Kidney (tissue), 14 donors: ENCODE data around the gene CCDC184. TPM values are rescaled to one million over a fixed set of nuclear protein-coding genes. Genes with fewer than 3 reads are reported as not detected.

Experiments used
- DNase-seq, 5 donors: peaks; one replicate each; pipeline ENCODE4 v3.0.0-alpha.2; 2013 to 2020
- FAIRE-seq: peaks from 2 replicates; lab custom pipeline; 2012; peaks lifted over from hg19 to GRCh38; lab: Jason Lieb, UNC
- H3K27ac ChIP-seq, 2 donors: one replicate each; pipeline ENCODE4 v1.7.0; 2013; ENCODE audit warnings: low read depth in 2 of 2, low read length in 2 of 2, inconsistent platforms in 1 of 2
- H3K27me3 ChIP-seq: one replicate; pipeline ENCODE4 v1.7.1; 2013; ENCODE audit warnings: low read length, inconsistent platforms; ENCODE audit not compliant: control insufficient read depth, insufficient read depth
- H3K36me3 ChIP-seq, 3 donors: one replicate each; pipeline versions ENCODE4 v1.7.0 to v1.7.1; 2013; ENCODE audit warnings: low read length in 3 of 3, control low read depth in 1 of 3, inconsistent platforms in 1 of 3; ENCODE audit not compliant: insufficient read depth in 3 of 3, control insufficient read depth in 2 of 3
- H3K4me1 ChIP-seq, 3 donors: one replicate each; pipeline versions ENCODE4 v1.7.0 to v1.7.1; 2013; ENCODE audit warnings: low read length in 3 of 3, inconsistent platforms in 1 of 3, low read depth in 1 of 3; ENCODE audit not compliant: control insufficient read depth in 2 of 3, insufficient read depth in 2 of 3
- H3K4me3 ChIP-seq, 3 donors: one replicate each; pipeline versions ENCODE4 v1.7.0 to v1.8.1; 2013; ENCODE audit warnings: low read length in 3 of 3, control low read depth in 1 of 3, inconsistent platforms in 1 of 3
- H3K9ac ChIP-seq, 3 donors: one replicate each; pipeline versions ENCODE4 v1.7.0 to v1.7.1; 2013; ENCODE audit warnings: low read length in 3 of 3, control low read depth in 1 of 3, inconsistent platforms in 1 of 3
- H3K9me3 ChIP-seq, 3 donors: one replicate each; pipeline versions ENCODE4 v1.7.0 to v1.7.1; 2013; ENCODE audit warnings: low read length in 3 of 3, control low read depth in 1 of 3, inconsistent platforms in 1 of 3; ENCODE audit not compliant: control insufficient read depth in 2 of 3, insufficient read depth in 1 of 3
- CTCF ChIP-seq: IDR thresholded peaks from 3 replicates; pipeline ENCODE4 v1.5.1; 2012; ENCODE audit warnings: mild to moderate bottlenecking, moderate library complexity, borderline replicate concordance; ENCODE audit not compliant: insufficient read depth; ENCODE audit errors: extremely low read depth
- intact Hi-C: fragments of 100-400 bp; cut with DNase I; formaldehyde crosslinking; loops from one replicate; pipeline ENCODE4 v1.11.1; 2022
- polyA plus RNA-seq: library from polyadenylated mRNA; stranded (reverse); fragments of 350-450 nt; fragmentation: Illumina TruSeq; extraction: RNeasy Lipid Tissue Mini Kit (QIAGEN cat#74804); gene quantifications from one replicate; pipeline ENCODE4 v1.2.3, GENCODE V29; 2014; ENCODE audit warnings: low read depth, low replicate concordance; ENCODE audit not compliant: insufficient read depth
- total RNA-seq: library from RNA; stranded (reverse); fragmentation: NEBNext Ultra II Directional; extraction: Animal tissue kit (Norgen Biotek cat#: 25700); gene quantifications from one replicate; pipeline ENCODE4 v1.2.1, GENCODE V29; 2021
- donor health status: control.
- donor health status: control.
- donor health status: control.
- donor health status: control.
- donor health status: control.
- donor health status: DM: yes; HTN: yes; CAD: no.
- donor health status: Normal renal cell carcinoma (clear cell type).

CCDC184 gene
- total and polyA plus RNA-seq, 2 donors from 2014 or later = 1.7 to 2.0 TPM

- FAIRE-seq = no peak
- Histone ChIP-seq H3K9ac (no peak overlapping the region), H3K36me3 (no peaks in the 10 kb centered on the region), H3K4me3 (peak overlapping the region in 1 of 3 donors; percentile 1), H3K27me3 (no peaks in the 10 kb centered on the region), H3K27ac (no peak overlapping the region), H3K4me1 (peaks cover 0 to 3% (median 2%) of the 10 kb centered on the region in 3 donors), H3K9me3 (peaks cover 0 to 23% (median 0%) of the 10 kb centered on the region in 3 donors)
- TF ChIP-seq CTCF = no peak
- intact Hi-C loops = no loop called here
- peak in 3 of 5 donors; percentile 21 to 64 (median 63) for DNase-seq
Measured at GRCh38 chr12:48199774-48200221, 16.4 kb downstream of the CCDC184 start.

GRCh38 chr12:48201091-48201490, 17.6 kb downstream of the CCDC184 start:
- no peak for FAIRE-seq
- intact Hi-C loops = no loop called here
- H3K27ac ChIP-seq = no peak overlapping the region

GRCh38 chr12:48201516-48201915, 18.1 kb downstream of the CCDC184 start:
- H3K4me3 ChIP-seq = no peak overlapping the region
- intact Hi-C loops = no loop called here
- no peak overlapping the region for H3K9ac ChIP-seq
- no peak for FAIRE-seq
- no peak for DNase-seq
- H3K36me3 ChIP-seq = no peaks in the 10 kb centered on the region
- TF ChIP-seq CTCF = no peak
- peaks cover 0 to 3% (median 2%) of the 10 kb centered on the region in 3 donors for H3K4me1 ChIP-seq
- H3K9me3 ChIP-seq = peaks cover 0 to 34% (median 0%) of the 10 kb centered on the region in 3 donors
- H3K27ac ChIP-seq = no peak overlapping the region
- H3K27me3 ChIP-seq = no peaks in the 10 kb centered on the region

More at GRCh38 chr12:48201091-48201490, 17.6 kb downstream of the CCDC184 start:
- Histone ChIP-seq H3K9me3 (peaks cover 0 to 30% (median 0%) of the 10 kb centered on the region in 3 donors), H3K4me3 (no peak overlapping the region), H3K9ac (no peak overlapping the region), H3K4me1 (peaks cover 0 to 3% (median 2%) of the 10 kb centered on the region in 3 donors), H3K27me3 (no peaks in the 10 kb centered on the region), H3K36me3 (no peaks in the 10 kb centered on the region)
- TF ChIP-seq CTCF = no peak
- DNase-seq = no peak

- intact Hi-C loops = no loop called here
- no peaks in the 10 kb centered on the region for H3K36me3 ChIP-seq
- no peak for TF ChIP-seq CTCF
- peaks cover 0 to 44% (median 0%) of the 10 kb centered on the region in 3 donors for H3K9me3 ChIP-seq
- H3K9ac ChIP-seq = no peak overlapping the region
- H3K27ac ChIP-seq = no peak overlapping the region
- no peaks in the 10 kb centered on the region for H3K27me3 ChIP-seq
- peaks cover 0 to 3% (median under 1%) of the 10 kb centered on the region in 3 donors for H3K4me1 ChIP-seq
- DNase-seq = no peak
- H3K4me3 ChIP-seq = no peak overlapping the region
- no peak for FAIRE-seq
Measured at GRCh38 chr12:48202766-48203165, 19.3 kb downstream of the CCDC184 start.
